Breast epithelium (tissue), 3 donors: ENCODE measurements around the gene MRPL44.
A peak's percentile ranks its signal among the peaks of the same experiment; 100 is the strongest.

Experiments used
- POLR2A ChIP-seq: fragments of 450-650 bp; IDR thresholded peaks from one replicate; pipeline ENCODE4 v1.6.1; 2016; ENCODE audit warnings: antibody characterized with exemption, mild to moderate bottlenecking, moderate library complexity
- POLR2AphosphoS5 ChIP-seq, 3 donors: sonication (generic); formaldehyde crosslinking; IDR thresholded peaks; one replicate each; pipeline ENCODE4 v1.6.1; 2017; ENCODE audit warnings: antibody characterized with exemption in 3 of 3
- TF ChIP-seq, protein P1 (sequence below), 3 donors: fragments of 450-650 bp; IDR thresholded peaks; one replicate each; pipeline ENCODE4 v1.5.1; 2016 to 2017; ENCODE audit warnings: antibody characterized with exemption in 3 of 3, mild to moderate bottlenecking in 3 of 3, moderate library complexity in 3 of 3

DNA sequence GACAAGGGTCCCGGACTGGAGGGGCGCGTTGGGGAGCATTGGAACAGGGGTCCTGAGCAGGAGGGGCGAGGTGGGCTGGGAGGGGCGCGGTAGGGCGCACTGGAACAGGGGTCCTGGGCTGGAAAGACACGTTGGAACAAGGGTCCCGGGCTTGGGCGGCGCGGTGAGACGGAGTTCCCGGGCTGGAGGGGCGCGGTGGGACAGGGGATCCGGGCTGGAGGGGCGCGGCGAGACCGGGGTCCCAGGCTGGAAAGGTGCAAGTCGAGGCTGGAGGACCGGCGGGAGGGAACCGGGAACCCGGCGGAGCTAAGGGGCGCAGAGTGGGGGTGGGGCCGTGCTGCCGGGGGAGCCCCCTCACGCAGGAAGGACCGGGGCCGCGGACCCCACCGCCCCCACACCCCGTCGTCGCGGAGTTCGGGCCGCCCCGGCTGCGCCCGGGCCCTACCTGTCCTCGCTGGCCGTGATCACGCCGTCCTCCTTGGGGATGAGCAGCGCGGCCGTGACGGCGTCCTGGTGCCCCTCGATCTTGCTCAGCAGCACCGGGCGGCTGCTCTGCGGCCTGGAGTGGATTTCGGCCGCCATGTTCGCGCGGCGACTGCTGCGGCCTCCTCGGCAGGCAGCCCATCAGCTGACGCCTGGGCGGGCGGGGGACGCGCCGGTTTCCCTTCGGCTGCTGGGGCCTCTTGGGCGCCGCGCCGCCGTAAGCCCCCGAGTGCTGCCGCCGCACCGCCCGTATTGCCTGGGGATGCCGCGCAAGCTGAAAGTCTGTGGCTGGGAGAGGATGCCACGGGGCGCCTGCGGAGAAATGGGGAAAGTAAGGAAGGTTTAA is 12.3 kb upstream of the MRPL44 start, which contains the start of gene WDFY1:
- TF ChIP-seq, protein P1, sequence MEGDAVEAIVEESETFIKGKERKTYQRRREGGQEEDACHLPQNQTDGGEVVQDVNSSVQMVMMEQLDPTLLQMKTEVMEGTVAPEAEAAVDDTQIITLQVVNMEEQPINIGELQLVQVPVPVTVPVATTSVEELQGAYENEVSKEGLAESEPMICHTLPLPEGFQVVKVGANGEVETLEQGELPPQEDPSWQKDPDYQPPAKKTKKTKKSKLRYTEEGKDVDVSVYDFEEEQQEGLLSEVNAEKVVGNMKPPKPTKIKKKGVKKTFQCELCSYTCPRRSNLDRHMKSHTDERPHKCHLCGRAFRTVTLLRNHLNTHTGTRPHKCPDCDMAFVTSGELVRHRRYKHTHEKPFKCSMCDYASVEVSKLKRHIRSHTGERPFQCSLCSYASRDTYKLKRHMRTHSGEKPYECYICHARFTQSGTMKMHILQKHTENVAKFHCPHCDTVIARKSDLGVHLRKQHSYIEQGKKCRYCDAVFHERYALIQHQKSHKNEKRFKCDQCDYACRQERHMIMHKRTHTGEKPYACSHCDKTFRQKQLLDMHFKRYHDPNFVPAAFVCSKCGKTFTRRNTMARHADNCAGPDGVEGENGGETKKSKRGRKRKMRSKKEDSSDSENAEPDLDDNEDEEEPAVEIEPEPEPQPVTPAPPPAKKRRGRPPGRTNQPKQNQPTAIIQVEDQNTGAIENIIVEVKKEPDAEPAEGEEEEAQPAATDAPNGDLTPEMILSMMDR (IDR thresholded peaks at IDR 0.05) = no peak
- TF ChIP-seq POLR2AphosphoS5 (IDR thresholded peaks at IDR 0.05) (peak; percentile 82 to 91 (median 86)), POLR2A (peak; percentile 42)
